Measurements from ENCODE around the gene SMAD1. TPM values are rescaled to one million over a fixed set of nuclear protein-coding genes. Genes with fewer than 3 reads are reported as not detected.

Gene SMAD1
- total RNA-seq, 1 experiment from 2014 or later: 23.0 TPM

DNA sequence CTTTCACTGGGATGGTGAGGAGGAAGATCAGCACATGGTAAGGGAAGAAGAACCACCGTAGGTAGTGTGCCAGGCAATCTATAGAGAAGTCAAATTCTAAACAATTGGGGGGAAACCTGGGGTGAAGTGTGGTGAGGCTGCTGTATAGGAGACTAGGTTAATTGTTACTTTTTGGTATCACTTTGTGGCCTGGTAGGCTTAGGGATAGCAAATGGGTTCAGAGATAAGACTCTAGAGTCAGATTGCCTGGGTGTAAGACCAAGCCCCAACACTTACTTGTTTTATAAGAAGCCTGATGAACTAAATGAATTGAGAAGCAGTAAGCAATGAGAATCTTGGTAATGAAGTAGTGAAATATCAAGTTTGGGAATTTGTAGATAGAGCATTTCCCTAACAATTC lies 8.7 kb downstream of the SMAD1 start:
- no peak overlapping the region for H3K27ac ChIP-seq (ENCODE audit: low read depth, low read length)
- ATAC-seq (no peak), DNase-seq (ENCODE audit: low read depth, low spot score) (no peak)
- no peaks in the 10 kb centered on the region for H3K36me3 ChIP-seq (ENCODE audit: control insufficient read depth in 1 of 2, insufficient read depth in 2 of 2, low read length in 2 of 2)
- ChIA-PET RAD21 (ENCODE audit: low non-redundant PET in 1 of 2, low total read pairs in 2 of 2, uncharacterized antibody in 2 of 2, unreplicated experiment in 2 of 2) (no interaction called here), POLR2A (no interaction called here), CTCF (no interaction called here)
- no peak overlapping the region for H3K4me3 ChIP-seq (replicated peaks in 1 of 2; ENCODE audit: low read depth in 1 of 2, low read length in 2 of 2)
- intact Hi-C loops (cut with micrococcal nuclease): no loop called here
- H3K4me1 ChIP-seq (ENCODE audit: control insufficient read depth in 1 of 2, insufficient read depth in 2 of 2, low read length in 2 of 2): no peaks in the 10 kb centered on the region
- no peaks in the 10 kb centered on the region for H3K27me3 ChIP-seq (ENCODE audit: insufficient read depth, low read length)
- no TSS peak for BruUV-seq (replicated peaks)
- H3K4me2 ChIP-seq (ENCODE audit: low read length): no peak overlapping the region
- no peaks in the 10 kb centered on the region for H3K9me3 ChIP-seq (ENCODE audit: control insufficient read depth in 1 of 2, insufficient read depth in 1 of 2, low read depth in 1 of 2, low read length in 2 of 2)
- no peak overlapping the region for H2AFZ ChIP-seq (ENCODE audit: low read depth, low read length, poor library complexity, severe bottlenecking)
- H3K79me2 ChIP-seq (ENCODE audit: insufficient read depth, low read length): peaks cover 67% of the 10 kb centered on the region
- H3K9me2 ChIP-seq (ENCODE audit: insufficient read depth): no peaks in the 10 kb centered on the region
- no peak overlapping the region for H3K9ac ChIP-seq (ENCODE audit: low read length)
- H4K20me1 ChIP-seq (ENCODE audit: insufficient read depth): no peaks in the 10 kb centered on the region
- TF ChIP-seq FOSL1 (IDR thresholded peaks at IDR 0.05; ENCODE audit: low read depth): no peak
- no peak for TF ChIP-seq RAD21 (IDR thresholded peaks at IDR 0.05; ENCODE audit: low read depth)
- no peak for TF ChIP-seq SRF (IDR thresholded peaks at IDR 0.05; ENCODE audit: low read depth)
- no peak for TF ChIP-seq TCF7L2 (IDR thresholded peaks at IDR 0.05; ENCODE audit: borderline replicate concordance, extremely low read depth, insufficient read depth, insufficient read length)
- TF ChIP-seq YY1 (IDR thresholded peaks at IDR 0.05; ENCODE audit: extremely low read depth, insufficient replicate concordance, low read depth, low read length): no peak
- no peak for TF ChIP-seq POLR2AphosphoS5 (IDR thresholded peaks at IDR 0.05; ENCODE audit: low read depth, low read length)
- TF ChIP-seq, protein P1, sequence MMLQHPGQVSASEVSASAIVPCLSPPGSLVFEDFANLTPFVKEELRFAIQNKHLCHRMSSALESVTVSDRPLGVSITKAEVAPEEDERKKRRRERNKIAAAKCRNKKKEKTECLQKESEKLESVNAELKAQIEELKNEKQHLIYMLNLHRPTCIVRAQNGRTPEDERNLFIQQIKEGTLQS (IDR thresholded peaks at IDR 0.05): no peak
- no peak for TF ChIP-seq SP1 (IDR thresholded peaks at IDR 0.05; ENCODE audit: low read depth)
- no peak for TF ChIP-seq POLR2A (IDR thresholded peaks at IDR 0.05; ENCODE audit: borderline replicate concordance, extremely low read depth, insufficient read depth, insufficient read length)
- TF ChIP-seq, protein P2, sequence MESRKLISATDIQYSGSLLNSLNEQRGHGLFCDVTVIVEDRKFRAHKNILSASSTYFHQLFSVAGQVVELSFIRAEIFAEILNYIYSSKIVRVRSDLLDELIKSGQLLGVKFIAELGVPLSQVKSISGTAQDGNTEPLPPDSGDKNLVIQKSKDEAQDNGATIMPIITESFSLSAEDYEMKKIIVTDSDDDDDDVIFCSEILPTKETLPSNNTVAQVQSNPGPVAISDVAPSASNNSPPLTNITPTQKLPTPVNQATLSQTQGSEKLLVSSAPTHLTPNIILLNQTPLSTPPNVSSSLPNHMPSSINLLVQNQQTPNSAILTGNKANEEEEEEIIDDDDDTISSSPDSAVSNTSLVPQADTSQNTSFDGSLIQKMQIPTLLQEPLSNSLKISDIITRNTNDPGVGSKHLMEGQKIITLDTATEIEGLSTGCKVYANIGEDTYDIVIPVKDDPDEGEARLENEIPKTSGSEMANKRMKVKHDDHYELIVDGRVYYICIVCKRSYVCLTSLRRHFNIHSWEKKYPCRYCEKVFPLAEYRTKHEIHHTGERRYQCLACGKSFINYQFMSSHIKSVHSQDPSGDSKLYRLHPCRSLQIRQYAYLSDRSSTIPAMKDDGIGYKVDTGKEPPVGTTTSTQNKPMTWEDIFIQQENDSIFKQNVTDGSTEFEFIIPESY (IDR thresholded peaks at IDR 0.05; ENCODE audit: extremely low read depth, insufficient replicate concordance, low read length): no peak
- TF ChIP-seq, protein P3, sequence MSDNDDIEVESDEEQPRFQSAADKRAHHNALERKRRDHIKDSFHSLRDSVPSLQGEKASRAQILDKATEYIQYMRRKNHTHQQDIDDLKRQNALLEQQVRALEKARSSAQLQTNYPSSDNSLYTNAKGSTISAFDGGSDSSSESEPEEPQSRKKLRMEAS (IDR thresholded peaks at IDR 0.05): no peak
- TF ChIP-seq EGR1 (IDR thresholded peaks at IDR 0.05; ENCODE audit: low read depth): no peak
- no peak for TF ChIP-seq ZFX (IDR thresholded peaks at IDR 0.05)
- TF ChIP-seq, protein P4, sequence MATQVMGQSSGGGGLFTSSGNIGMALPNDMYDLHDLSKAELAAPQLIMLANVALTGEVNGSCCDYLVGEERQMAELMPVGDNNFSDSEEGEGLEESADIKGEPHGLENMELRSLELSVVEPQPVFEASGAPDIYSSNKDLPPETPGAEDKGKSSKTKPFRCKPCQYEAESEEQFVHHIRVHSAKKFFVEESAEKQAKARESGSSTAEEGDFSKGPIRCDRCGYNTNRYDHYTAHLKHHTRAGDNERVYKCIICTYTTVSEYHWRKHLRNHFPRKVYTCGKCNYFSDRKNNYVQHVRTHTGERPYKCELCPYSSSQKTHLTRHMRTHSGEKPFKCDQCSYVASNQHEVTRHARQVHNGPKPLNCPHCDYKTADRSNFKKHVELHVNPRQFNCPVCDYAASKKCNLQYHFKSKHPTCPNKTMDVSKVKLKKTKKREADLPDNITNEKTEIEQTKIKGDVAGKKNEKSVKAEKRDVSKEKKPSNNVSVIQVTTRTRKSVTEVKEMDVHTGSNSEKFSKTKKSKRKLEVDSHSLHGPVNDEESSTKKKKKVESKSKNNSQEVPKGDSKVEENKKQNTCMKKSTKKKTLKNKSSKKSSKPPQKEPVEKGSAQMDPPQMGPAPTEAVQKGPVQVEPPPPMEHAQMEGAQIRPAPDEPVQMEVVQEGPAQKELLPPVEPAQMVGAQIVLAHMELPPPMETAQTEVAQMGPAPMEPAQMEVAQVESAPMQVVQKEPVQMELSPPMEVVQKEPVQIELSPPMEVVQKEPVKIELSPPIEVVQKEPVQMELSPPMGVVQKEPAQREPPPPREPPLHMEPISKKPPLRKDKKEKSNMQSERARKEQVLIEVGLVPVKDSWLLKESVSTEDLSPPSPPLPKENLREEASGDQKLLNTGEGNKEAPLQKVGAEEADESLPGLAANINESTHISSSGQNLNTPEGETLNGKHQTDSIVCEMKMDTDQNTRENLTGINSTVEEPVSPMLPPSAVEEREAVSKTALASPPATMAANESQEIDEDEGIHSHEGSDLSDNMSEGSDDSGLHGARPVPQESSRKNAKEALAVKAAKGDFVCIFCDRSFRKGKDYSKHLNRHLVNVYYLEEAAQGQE (IDR thresholded peaks at IDR 0.05; ENCODE audit: low read depth): no peak
- TF ChIP-seq CBX3 (IDR thresholded peaks at IDR 0.05; ENCODE audit: low read depth): no peak
- no peak for TF ChIP-seq EZH2phosphoT487 (IDR thresholded peaks at IDR 0.05; ENCODE audit: borderline replicate concordance)
- no peak for TF ChIP-seq CEBPB (IDR thresholded peaks at IDR 0.05; ENCODE audit: low read depth)
- TF ChIP-seq SIN3A (IDR thresholded peaks at IDR 0.05; ENCODE audit: low read depth): no peak
- TF ChIP-seq ZNF274 (IDR thresholded peaks at IDR 0.05; ENCODE audit: low read depth, low read length): no peak
- TF ChIP-seq, protein P5, sequence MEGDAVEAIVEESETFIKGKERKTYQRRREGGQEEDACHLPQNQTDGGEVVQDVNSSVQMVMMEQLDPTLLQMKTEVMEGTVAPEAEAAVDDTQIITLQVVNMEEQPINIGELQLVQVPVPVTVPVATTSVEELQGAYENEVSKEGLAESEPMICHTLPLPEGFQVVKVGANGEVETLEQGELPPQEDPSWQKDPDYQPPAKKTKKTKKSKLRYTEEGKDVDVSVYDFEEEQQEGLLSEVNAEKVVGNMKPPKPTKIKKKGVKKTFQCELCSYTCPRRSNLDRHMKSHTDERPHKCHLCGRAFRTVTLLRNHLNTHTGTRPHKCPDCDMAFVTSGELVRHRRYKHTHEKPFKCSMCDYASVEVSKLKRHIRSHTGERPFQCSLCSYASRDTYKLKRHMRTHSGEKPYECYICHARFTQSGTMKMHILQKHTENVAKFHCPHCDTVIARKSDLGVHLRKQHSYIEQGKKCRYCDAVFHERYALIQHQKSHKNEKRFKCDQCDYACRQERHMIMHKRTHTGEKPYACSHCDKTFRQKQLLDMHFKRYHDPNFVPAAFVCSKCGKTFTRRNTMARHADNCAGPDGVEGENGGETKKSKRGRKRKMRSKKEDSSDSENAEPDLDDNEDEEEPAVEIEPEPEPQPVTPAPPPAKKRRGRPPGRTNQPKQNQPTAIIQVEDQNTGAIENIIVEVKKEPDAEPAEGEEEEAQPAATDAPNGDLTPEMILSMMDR (IDR thresholded peaks at IDR 0.05 in 2 of 3, conservative IDR thresholded peaks at IDR 0.05 in 1 of 3; ENCODE audit: borderline replicate concordance in 1 of 3, insufficient read depth in 1 of 3, low read depth in 2 of 3, low read length in 2 of 3): no peak

Measured in HCT116 (cell line).